Neuron (in vitro differentiated cells): ENCODE measurements around the gene MKLN1.

Experiments
- H2AFZ ChIP-seq: one replicate; pipeline ENCODE4 v1.6.1; 2013; ENCODE audit warnings: low read depth, mild to moderate bottlenecking, inconsistent platforms, low read length, moderate library complexity
- H3K27me3 ChIP-seq: one replicate; pipeline ENCODE4 v1.6.1; 2013; ENCODE audit warnings: low read length; ENCODE audit not compliant: insufficient read depth
- H3K36me3 ChIP-seq: one replicate; pipeline ENCODE4 v1.6.1; 2013; ENCODE audit warnings: low read length; ENCODE audit not compliant: insufficient read depth
- H3K4me1 ChIP-seq: one replicate; pipeline ENCODE4 v1.6.1; 2013; ENCODE audit warnings: low read length; ENCODE audit not compliant: insufficient read depth
- H3K4me3 ChIP-seq: 2 replicates; pipeline ENCODE4 v1.5.1; 2013; ENCODE audit warnings: mild to moderate bottlenecking, low read length, moderate library complexity
- H3K9me3 ChIP-seq: one replicate; pipeline ENCODE4 v1.6.1; 2013; ENCODE audit warnings: low read length

Gene MKLN1

GRCh38 chr7:131540491-131541162 lies 213.0 kb downstream of the MKLN1 start:
- H3K4me1 ChIP-seq: peaks cover 10% of the 10 kb centered on the region

GRCh38 chr7:131543298-131543697 lies 215.6 kb downstream of the MKLN1 start:
- Histone ChIP-seq H3K27me3 (no peaks in the 10 kb centered on the region), H3K4me3 (no peak overlapping the region), H3K4me1 (peaks cover 16% of the 10 kb centered on the region), H3K36me3 (peaks cover 30% of the 10 kb centered on the region), H3K9me3 (no peaks in the 10 kb centered on the region), H2AFZ (no peak overlapping the region)

More at GRCh38 chr7:131540491-131541162, 213.0 kb downstream of the MKLN1 start:
- Histone ChIP-seq H3K4me3 (no peak overlapping the region), H3K27me3 (no peaks in the 10 kb centered on the region), H2AFZ (no peak overlapping the region), H3K9me3 (no peaks in the 10 kb centered on the region), H3K36me3 (peaks cover 28% of the 10 kb centered on the region)

DNA sequence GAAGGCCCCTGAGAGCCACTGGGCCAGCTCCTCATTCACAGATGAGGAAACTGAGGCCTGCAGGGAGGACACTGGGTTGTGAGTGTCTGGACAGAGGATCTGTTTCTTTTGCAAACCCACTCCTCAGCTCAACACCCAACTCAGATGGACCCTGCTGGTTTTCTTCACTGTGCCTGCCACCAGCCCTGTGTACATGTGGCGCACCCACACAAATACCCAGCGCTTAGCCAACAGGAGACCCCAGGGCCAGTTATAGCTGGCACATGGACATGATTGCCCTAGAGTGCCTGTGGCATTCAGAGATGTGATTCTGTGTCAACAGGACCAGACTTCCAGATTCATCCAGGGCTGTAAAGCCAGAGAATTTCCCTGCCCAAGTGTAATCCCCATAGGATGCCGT lies 216.3 kb downstream of the MKLN1 start:
- Histone ChIP-seq H3K36me3 (peaks cover 33% of the 10 kb centered on the region), H3K27me3 (no peaks in the 10 kb centered on the region), H3K4me1 (peaks cover 16% of the 10 kb centered on the region), H3K9me3 (peaks cover under 1% of the 10 kb centered on the region), H3K4me3 (no peak overlapping the region), H2AFZ (no peak overlapping the region)

GRCh38 chr7:131544449-131545301 lies 217.0 kb downstream of the MKLN1 start:
- no peak overlapping the region for H3K4me3 ChIP-seq
- H2AFZ ChIP-seq: no peak overlapping the region
- H3K4me1 ChIP-seq: peaks cover 16% of the 10 kb centered on the region
- no peaks in the 10 kb centered on the region for H3K27me3 ChIP-seq
- peaks cover 37% of the 10 kb centered on the region for H3K36me3 ChIP-seq
- peaks cover 4% of the 10 kb centered on the region for H3K9me3 ChIP-seq

DNA sequence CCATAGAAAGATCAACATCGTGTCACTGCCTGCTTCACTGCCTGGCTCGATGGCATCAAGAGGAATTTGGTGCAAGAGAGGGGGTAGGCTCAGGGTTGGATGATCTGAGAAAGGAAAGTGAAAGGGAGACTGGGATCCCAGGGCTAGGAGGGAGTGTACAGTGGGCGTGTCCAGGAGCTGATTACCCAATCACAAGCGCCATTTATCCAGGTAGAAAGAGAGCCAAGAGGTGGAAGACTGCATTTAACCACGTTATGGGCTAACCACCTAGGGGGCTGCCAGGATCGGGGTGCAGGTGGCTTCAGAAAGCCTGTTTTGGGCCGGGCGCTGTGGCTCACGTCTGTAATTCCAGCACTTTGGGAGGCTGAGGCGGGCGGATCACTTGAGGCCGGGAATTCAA lies 218.4 kb downstream of the MKLN1 start:
- Histone ChIP-seq H3K9me3 (peaks cover 4% of the 10 kb centered on the region), H3K4me3 (no peak overlapping the region), H3K27me3 (no peaks in the 10 kb centered on the region), H3K4me1 (peaks cover 16% of the 10 kb centered on the region), H2AFZ (no peak overlapping the region), H3K36me3 (peaks cover 33% of the 10 kb centered on the region)
